SK-N-MC (cell line): ENCODE data around the gene UBXN11.

Experiments used
- EZH2 ChIP-seq: fragments of 200-600 bp; sonication (generic); IDR thresholded peaks from one replicate; pipeline ENCODE4 v1.6.1; 2017; ENCODE audit warnings: antibody characterized with exemption
- FOXP2 ChIP-seq: optimal IDR thresholded peaks from 2 replicates; pipeline ENCODE3; 2011; ENCODE audit warnings: mild to moderate bottlenecking, moderate library complexity; ENCODE audit not compliant: insufficient read depth; ENCODE audit errors: extremely low read length, control extremely low read depth
- POLR2AphosphoS5 ChIP-seq: IDR thresholded peaks from 2 replicates; pipeline ENCODE4 v1.6.1; 2012; ENCODE audit warnings: mild to moderate bottlenecking, low read depth, low read length, borderline replicate concordance

DNA sequence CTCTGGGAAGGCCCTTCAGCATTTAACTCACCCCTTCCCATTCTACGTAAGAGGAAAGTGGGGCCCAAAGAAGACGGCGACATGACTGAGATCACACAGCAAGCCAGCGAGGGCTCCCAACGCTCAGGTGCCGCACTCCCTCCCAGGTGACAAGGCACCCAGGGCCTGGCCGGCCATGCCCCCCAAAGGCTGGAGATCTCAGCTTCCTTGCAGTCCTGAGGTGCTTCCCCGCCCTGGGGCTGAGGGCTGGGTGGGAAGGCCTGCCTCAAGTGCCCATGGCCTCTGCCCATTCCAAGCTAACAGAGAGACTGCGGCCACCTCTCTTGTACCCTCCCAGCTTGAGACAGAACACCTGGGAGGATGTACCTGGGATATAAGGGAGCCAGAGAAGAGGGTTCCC lies 48.5 kb upstream of the UBXN11 start:
- TF ChIP-seq EZH2 = no peak
- TF ChIP-seq POLR2AphosphoS5 = no peak
- no peak for TF ChIP-seq FOXP2
